ENCODE data around the gene KAZALD1.

- TF ChIP-seq CTCF (IDR thresholded peaks at IDR 0.05) (no peak), EZH2 (IDR thresholded peaks at IDR 0.05; ENCODE audit: borderline replicate concordance, insufficient read depth, low read depth, low read length, poor library complexity, severe bottlenecking) (no peak)
Observed at GRCh38 chr10:101063548-101064414, 2.0 kb downstream of the KAZALD1 start.

Measured in B cell (primary cell).